HepG2 (cell line): ENCODE measurements around the gene WDR59. TPM values are rescaled to one million over a fixed set of nuclear protein-coding genes. Genes with fewer than 3 reads are reported as not detected.

ENCODE experiments used
- LBX2 ChIP-seq: sonication (generic); formaldehyde crosslinking; IDR thresholded peaks from 2 replicates; pipeline ENCODE4 v1.5.0; 2020; ENCODE audit warnings: missing genetic modification reagents, mild to moderate bottlenecking, borderline replicate concordance
- NCOR1 ChIP-seq: fragments of 200-600 bp; sonication (generic); IDR thresholded peaks from 2 replicates; pipeline ENCODE4 v1.7.0; 2017; ENCODE audit warnings: antibody characterized with exemption, low read length, borderline replicate concordance
- NFKB2 ChIP-seq: sonication (generic); formaldehyde crosslinking; IDR thresholded peaks from 2 replicates; pipeline ENCODE4 v1.4.0; 2020; ENCODE audit warnings: missing genetic modification reagents, borderline replicate concordance
- NRL ChIP-seq: sonication (generic); formaldehyde crosslinking; IDR thresholded peaks from 2 replicates; pipeline ENCODE4 v1.5.0; 2020; ENCODE audit warnings: missing genetic modification reagents, mild to moderate bottlenecking, moderate library complexity, borderline replicate concordance
- PAXIP1 ChIP-seq: sonication (generic); formaldehyde crosslinking; conservative IDR thresholded peaks from 2 replicates; pipeline ENCODE4 v1.4.0; 2020; ENCODE audit warnings: mild to moderate bottlenecking, missing genetic modification reagents, moderate library complexity
- POGZ ChIP-seq: sonication (generic); formaldehyde crosslinking; IDR thresholded peaks from 2 replicates; pipeline ENCODE4 v1.4.0; 2020; ENCODE audit warnings: mild to moderate bottlenecking, missing genetic modification reagents
- RBM22 ChIP-seq: fragments of 200-400 bp; formaldehyde crosslinking; optimal IDR thresholded peaks from 2 replicates; pipeline ENCODE3; 2017; ENCODE audit warnings: mild to moderate bottlenecking, low read length, moderate library complexity
- SNRNP70 ChIP-seq: fragments of 200-400 bp; formaldehyde crosslinking; IDR thresholded peaks from 2 replicates; pipeline ENCODE4 v1.6.1; 2017; ENCODE audit warnings: mild to moderate bottlenecking, low read depth, low read length, moderate library complexity
- THAP9 ChIP-seq: sonication (generic); formaldehyde crosslinking; IDR thresholded peaks from 2 replicates; pipeline ENCODE4; 2020; ENCODE audit warnings: missing genetic modification reagents, mild to moderate bottlenecking, borderline replicate concordance
- TOE1 ChIP-seq: sonication (generic); formaldehyde crosslinking; IDR thresholded peaks from 2 replicates; pipeline ENCODE4 v1.4.0; 2020; ENCODE audit warnings: mild to moderate bottlenecking, missing genetic modification reagents
- ZBTB38 ChIP-seq: sonication (generic); formaldehyde crosslinking; IDR thresholded peaks from 2 replicates; pipeline ENCODE4 v1.5.1; 2020; ENCODE audit warnings: mild to moderate bottlenecking, missing genetic modification reagents
- ZGPAT ChIP-seq: IDR thresholded peaks from 2 replicates; pipeline ENCODE4 v1.6.1; 2016; ENCODE audit warnings: mild to moderate bottlenecking
- ZKSCAN8 ChIP-seq: IDR thresholded peaks from 2 replicates; pipeline ENCODE4 v1.6.1; 2016; ENCODE audit warnings: borderline replicate concordance, missing genetic modification reagents, missing compliant biosample characterization
- ZNF232 ChIP-seq: sonication (generic); formaldehyde crosslinking; IDR thresholded peaks from 2 replicates; pipeline ENCODE4 v1.4.0; 2020; ENCODE audit warnings: missing genetic modification reagents, borderline replicate concordance
- ZNF251 ChIP-seq: sonication (generic); formaldehyde crosslinking; IDR thresholded peaks from 2 replicates; pipeline ENCODE4 v1.9.0; 2021; ENCODE audit warnings: mild to moderate bottlenecking, missing genetic modification reagents
- ZNF292 ChIP-seq: sonication (generic); formaldehyde crosslinking; IDR thresholded peaks from 2 replicates; pipeline ENCODE4 v1.8.1; 2022; ENCODE audit warnings: mild to moderate bottlenecking, low read depth, missing genetic modification reagents, borderline replicate concordance
- ZNF331 ChIP-seq: sonication (generic); formaldehyde crosslinking; IDR thresholded peaks from 2 replicates; pipeline ENCODE4 v1.4.0; 2020; ENCODE audit warnings: missing genetic modification reagents
- ZNF546 ChIP-seq: sonication (generic); formaldehyde crosslinking; conservative IDR thresholded peaks from 2 replicates; pipeline ENCODE4 v1.8.1; 2023; ENCODE audit warnings: mild to moderate bottlenecking, missing genetic modification reagents
- ZNF784 ChIP-seq: sonication (generic); formaldehyde crosslinking; IDR thresholded peaks from 2 replicates; pipeline ENCODE4 v1.5.1; 2020; ENCODE audit warnings: missing genetic modification reagents, mild to moderate bottlenecking, borderline replicate concordance
- polyA plus RNA-seq, 8 experiments: library from polyadenylated mRNA; depleted of rRNA in 3 of 8; stranded (reverse) in 7 of 8; unstranded in 1 of 8; fragments of >200 nt; fragmentation: Illumina TruSeq in 4 of 8; extraction: Trizol in 4 of 8; gene quantifications; 2 replicates each; pipeline versions ENCODE4 v1.2.1 to v1.2.3, GENCODE V29; 2011 to 2016; ENCODE audit warnings: low read depth in 4 of 8, missing spikeins in 1 of 8, mixed read lengths in 1 of 8; ENCODE audit not compliant: insufficient read depth in 1 of 8
- total RNA-seq, 5 experiments: library from RNA; depleted of rRNA; stranded (reverse); fragments of >200 nt; fragmentation: Illumina TruSeq; extraction: Trizol; gene quantifications; 2 replicates each; pipeline ENCODE4 v1.2.3, GENCODE V29; 2016; ENCODE audit warnings: low read depth in 1 of 5

The WDR59 gene
- total and polyA plus RNA-seq, 2 of the 13 experiments (the other 11 are each of a cell fraction or from before 2014, with no cell fraction given): 65.2 to 306 TPM

GRCh38 chr16:74998481-74999218, 13.7 kb upstream of the WDR59 start, which contains the start of gene ZNRF1 (continued):
- TF ChIP-seq PAXIP1 (CRISPR knock-in tag) (peak; percentile 63; the same call in 1 of the 2 replicates), LBX2 (CRISPR knock-in tag) (no peak), ZNF784 (CRISPR knock-in tag) (no peak), ZGPAT (CRISPR knock-in tag) (0 out of 2 replicates have a peak, but pooled peaks have one; percentile 8), NFKB2 (CRISPR knock-in tag) (peak; percentile 24; the same call in 1 of the 2 replicates), ZKSCAN8 (0 out of 2 replicates have a peak, but pooled peaks have one; percentile 13), THAP9 (CRISPR knock-in tag) (0 out of 2 replicates have a peak, but pooled peaks have one; percentile 24), NCOR1 (peak; percentile 58; the same call in 1 of the 2 replicates), ZNF232 (CRISPR knock-in tag) (0 out of 2 replicates have a peak, but pooled peaks have one; percentile 27), POGZ (CRISPR knock-in tag) (0 out of 2 replicates have a peak, but pooled peaks have one; percentile 51), ZNF251 (CRISPR knock-in tag) (no peak), TOE1 (0 out of 2 replicates have a peak, but pooled peaks have one; percentile 15), ZNF546 (no peak), RBM22 (no peak), NRL (CRISPR knock-in tag) (no peak), SNRNP70 (no peak), ZNF292 (CRISPR knock-in tag) (no peak), ZBTB38 (CRISPR knock-in tag) (0 out of 2 replicates have a peak, but pooled peaks have one; percentile 15), ZNF331 (CRISPR knock-in tag) (peak; percentile 45; the same call in 1 of the 2 replicates)
